GM21423 (cell line): ENCODE data around the gene AZGP1.
A peak's percentile ranks its signal among the peaks of the same experiment; 100 is the strongest.
"Not testable (repeated sequence)": the region's sequence is repeated elsewhere in the genome, so short reads cannot be mapped to it uniquely, and the experiment has no call there.

Source experiments
- ATAC-seq: cut with Tn5 transposase; IDR thresholded peaks from one replicate; pipeline ENCODE4 v1.9.1; 2021; ENCODE audit warnings: mild to moderate bottlenecking, moderate library complexity; ENCODE audit not compliant: unreplicated experiment

The AZGP1 gene

DNA sequence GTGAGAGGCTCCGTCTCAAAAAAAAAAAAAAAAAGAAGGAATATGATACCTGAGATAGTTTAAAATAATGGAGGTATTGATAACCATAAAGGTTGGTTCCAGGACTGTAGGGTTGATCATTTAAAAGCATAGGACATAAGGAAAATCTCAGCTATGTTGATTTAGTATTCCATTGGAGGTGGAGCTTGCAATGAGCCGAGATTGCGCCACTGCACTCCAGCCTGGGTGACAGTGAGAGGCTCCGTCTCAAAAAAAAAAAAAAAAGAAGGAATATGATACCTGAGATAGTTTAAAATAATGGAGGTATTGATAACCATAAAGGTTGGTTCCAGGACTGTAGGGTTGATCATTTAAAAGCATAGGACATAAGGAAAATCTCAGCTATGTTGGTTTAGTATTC lies 23.2 kb downstream of the AZGP1 start:
- not testable (repeated sequence) for ATAC-seq

DNA sequence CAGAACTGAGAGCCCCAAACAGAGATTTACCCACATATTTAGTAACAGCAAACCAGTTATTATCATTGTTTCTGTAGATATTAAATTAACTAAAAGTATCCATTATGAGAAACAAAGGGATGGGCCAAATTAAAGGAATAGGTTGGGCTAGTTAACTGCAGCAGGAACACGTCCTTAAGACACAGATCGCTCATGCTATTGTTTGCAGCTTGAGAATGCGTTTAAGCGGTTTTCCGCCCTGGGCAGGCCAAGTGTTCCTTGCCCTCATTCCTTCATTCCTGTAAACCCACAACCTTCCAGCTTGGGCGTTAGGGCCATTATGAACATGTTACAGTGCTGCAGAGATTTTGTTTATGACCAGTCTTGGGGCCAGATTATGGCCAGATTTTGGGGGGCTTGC lies 25.0 kb downstream of the AZGP1 start:
- ATAC-seq, result not testable (repeated sequence)

DNA sequence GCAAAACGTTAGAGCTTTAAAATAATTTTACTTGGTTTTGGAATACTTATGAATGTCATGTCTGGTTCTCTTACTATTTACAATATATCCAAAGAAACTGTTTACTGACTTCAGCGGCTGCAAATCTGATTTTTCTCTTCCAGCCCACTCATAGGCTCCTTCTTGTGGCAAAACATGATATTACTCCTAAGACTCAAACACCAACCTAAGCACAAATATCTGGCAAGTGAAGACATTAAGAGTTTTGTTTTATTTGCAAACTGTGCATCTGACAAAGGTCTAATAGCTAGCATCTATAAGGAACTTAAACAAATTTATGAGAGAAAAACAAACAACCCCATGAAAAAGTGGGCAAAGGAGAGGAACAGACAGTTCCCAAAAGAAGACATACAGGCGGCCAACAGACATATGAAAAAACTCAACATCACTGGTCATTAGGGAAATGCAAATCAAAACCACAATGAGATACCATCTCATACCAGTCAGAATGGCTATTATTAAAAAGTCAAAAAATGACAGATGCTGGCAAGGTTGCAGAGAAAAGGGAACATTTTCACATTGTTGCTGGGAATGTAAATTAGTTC lies 26.1 kb downstream of the AZGP1 start:
- no peak for ATAC-seq

DNA sequence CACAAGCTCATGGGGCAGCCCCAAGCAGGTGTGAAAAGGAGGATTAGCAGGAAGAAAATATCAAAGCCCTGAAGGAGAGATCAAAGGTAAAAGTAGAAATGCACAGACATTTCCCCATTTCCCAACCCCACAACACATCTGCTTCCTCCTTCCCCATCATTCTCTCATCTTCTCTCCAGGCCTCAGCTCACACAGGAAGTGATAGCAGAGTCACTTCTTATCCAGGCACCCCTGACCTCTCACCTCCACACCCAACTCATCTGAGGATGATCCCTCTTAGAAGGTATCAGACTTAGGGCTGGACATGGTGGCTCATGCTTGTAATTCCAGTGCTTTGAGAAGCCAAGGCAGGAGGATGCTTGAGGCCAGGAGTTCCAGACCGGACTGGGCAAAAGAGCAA lies 28.2 kb downstream of the AZGP1 start:
- ATAC-seq, result no peak

DNA sequence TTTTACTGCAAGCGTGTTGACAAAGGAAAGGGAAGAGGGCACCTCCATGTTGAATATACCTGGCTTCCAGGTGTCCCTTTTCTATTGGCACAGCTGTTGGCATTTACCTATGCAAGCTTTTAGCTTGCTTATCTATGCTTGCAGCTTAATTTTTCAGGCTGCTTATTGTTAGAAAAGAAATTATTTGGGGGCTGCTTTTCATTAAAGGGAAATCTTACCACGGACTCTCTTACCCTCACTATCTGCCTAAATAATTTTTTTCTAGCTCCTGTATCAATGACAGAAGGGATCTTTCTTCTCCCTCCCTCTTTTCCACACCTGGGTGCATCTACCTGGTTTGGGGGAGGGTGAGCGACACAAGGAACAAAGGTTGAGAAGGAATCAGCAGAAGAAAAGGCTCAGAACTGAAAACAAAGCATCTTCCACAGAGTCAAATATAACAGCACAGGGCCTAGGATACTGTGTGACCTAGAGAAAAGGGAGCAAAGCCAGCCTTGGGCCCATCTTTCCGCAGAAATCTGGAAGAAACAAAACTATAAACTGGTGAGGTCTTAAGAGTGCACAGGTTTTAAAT lies 31.2 kb downstream of the AZGP1 start:
- ATAC-seq, result no peak

DNA sequence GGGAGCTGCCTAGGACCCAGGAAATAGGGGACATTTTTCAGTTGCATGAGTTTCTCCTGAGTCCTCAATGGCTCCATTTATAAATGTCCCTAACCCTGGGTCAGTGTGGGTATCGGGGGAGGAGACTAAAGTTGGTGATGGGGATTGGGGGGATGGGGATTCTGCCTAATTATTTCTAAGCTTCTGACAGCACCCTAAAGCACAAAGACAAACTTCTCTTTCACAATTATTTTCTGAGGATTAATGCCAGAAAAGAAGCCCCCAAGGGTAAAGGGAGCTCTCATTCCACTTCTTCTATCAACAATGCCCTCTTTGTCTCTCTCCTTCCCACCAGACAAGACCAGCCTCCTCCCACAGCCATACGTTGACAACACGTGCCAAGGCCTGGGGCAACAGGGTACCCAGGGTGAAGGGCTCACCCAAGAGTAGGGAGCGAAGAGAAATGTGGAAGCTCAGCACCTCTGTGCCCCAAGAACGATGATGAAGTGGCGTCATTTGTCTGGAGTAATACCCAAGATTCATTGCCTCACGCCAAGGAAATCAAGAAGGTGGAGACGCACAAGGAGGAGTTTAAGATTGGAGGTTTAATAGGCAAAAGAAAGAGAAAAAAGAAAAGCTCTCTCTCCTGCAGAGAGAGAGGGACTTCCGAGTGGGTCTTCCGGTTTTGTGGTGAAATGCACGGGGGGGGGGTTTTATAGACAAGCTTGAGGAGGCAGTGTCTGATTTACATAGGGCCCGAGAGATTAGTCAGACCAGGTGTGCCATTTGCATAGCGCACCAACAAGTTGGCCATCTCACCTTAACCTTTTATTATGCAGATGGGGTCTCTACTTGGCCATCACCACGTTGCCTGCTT lies 32.0 kb downstream of the AZGP1 start:
- ATAC-seq, result no peak

DNA sequence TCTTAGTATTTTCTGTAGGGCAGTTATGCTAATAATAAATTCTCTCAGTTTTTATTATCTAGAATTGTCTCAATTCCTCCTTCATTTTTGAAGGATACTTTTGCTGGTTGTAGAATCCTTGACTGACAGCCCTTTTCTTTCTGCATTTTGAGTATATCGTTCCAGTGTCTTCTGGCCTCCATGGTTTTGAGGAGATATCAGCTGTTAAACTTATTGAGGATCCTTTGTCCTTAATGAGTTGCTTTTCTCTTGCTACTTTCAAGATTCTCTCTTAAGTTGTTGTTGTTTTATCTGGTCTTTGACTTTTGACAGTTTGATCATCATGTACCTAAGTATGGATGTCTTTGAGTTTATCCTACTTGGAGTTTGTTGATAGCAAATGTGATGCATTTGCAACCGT lies 37.5 kb downstream of the AZGP1 start:
- no peak for ATAC-seq

DNA sequence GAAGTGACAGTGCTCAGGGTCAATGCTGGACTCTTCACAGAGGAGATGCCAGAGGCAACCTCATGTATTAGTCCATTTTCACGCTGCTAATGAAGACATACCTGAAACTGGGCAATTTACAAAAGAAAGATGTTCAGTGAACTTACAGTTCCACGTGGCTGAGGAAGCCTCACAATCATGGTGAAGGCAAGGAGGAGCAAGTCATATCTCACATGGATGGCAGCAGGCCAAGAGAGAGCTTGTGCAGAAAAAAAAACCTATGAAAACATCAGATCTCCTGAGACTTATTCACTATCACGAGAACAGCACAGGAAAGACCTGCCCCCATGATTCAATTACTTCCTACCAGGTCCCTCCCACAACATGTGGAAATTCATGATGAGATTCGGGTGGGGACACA lies 40.8 kb downstream of the AZGP1 start:
- ATAC-seq, result not testable (repeated sequence)

DNA sequence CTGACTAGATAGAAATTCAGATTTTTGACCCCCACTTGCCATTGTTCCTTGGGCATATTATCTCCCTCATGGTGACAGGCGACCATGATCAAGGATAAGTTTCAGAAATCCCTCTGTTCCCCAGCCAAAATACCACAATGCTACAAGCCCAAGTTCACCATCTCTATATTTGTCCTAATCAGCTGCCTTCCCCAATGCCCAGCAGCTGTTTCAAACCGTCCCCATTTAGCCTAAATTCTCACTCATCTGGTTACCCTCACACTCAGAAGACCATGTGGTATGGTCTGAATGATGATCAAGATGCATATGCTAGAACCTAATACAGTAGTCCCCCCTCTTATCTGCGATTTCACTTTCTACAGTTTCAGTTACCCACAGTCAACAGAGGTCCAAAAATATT lies 45.5 kb downstream of the AZGP1 start:
- ATAC-seq, result no peak

DNA sequence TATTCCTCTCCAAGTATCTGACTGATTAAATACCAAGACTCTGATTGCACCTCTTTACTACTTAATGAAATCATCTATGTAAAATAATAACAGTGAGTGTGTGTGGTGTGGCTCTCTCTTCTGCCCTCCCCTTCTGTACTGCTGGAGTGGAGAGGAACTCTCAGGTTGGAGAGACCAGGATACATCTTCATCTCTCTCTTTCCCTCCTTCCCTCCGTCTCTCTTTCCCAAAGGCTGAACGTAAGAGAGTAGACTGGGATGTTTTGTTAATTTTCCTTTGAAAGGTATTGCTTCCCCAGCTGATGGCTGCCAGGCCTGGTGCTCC lies 46.1 kb downstream of the AZGP1 start:
- ATAC-seq, result no peak

DNA sequence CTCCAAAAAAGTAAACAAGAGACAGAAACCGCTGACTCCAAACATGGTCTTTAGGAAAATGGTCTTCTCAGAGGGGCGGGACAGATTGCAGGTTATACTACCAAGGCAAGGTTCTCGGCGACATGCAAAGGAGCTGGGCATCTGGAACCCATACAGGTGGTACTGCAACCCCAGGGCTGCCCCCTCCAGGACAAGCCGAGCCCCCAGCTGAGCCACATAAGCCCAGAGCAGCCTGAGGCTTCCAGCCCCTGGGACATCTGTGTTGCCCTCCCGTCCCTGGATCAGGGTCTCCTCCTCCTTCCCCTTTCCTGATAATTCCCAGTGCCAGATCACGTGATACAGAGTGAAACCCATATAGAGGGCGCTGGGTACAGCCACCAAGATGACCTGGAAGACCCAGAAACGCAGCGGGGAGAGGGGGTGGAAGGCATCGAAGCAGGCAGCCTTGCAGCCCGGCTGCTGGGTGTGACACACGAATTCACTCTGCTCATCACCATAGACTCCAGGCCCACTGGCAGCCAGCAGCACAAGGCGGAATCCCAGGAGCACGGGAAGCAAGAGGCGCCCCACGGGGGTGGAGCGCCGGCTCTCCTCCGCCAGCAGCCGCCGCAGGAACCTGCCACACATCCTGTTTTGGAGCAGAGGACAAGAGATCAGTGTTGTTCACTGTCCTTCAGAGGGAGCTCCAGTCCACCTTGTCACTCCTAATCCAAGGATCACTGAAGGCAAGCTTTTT lies 46.7 kb downstream of the AZGP1 start, which contains the start of gene GJC3:
Gene GJC3 (minus strand): TSS at position 627 of the 736 bp plus-strand sequence. CDS start 0 bp downstream, at position 627.
- no peak for ATAC-seq

DNA sequence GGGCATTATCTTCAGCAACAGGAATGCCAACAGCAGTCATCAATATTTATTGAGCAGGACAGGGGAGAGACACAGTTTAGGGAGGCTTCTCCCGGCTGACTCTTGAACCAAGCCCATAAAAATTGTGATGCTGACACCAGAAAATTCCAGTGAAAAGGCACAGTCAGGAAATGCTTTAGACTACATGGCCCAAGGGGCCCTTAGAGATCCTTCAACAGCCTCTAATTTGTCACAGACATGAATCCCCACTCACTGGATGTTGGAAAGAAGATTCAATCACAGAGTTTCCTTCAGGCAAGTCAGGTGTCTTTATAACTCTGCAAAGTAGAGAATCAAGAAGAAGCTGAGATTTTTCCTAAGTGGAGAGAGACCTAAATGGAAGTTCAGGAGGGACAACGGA lies 47.6 kb downstream of the AZGP1 start:
- ATAC-seq, result no peak

DNA sequence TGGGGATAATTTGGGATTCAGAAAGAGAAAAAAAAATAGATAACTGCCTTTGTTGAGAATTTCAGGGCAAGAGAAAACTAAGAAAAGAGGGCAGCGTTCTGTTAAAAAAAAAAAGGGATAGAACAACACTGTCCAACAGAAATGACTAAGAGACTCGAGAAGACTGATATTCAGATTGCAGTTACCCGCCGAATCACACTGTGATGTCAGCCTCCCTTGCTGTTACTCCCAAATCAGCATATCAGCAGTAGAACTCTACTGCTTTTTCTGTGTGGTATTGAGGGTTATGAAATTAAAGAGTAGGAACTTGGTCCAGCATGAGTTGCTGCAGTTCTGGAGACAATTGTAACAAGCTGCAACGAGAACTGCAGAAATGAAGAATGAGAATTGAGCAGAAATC lies 48.3 kb downstream of the AZGP1 start:
- no peak for ATAC-seq

DNA sequence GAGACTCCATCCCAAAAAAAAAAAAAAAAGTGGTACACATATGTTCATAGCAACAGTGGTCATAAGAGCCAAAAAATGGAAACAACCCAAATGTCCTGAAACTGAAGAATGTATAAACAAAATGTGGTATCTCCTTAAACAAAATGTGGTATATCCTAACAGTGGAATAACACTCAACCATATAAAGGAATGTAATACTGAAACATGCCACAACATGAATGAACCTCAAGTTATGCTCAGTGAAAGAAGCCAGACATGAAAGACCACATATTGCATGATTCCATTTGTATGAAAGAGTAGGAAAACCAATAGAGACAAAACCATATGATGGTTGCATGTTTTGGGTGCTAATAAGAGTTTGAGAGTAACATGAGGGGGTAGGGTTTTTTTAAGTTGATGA lies 49.5 kb downstream of the AZGP1 start:
- ATAC-seq, result no peak

DNA sequence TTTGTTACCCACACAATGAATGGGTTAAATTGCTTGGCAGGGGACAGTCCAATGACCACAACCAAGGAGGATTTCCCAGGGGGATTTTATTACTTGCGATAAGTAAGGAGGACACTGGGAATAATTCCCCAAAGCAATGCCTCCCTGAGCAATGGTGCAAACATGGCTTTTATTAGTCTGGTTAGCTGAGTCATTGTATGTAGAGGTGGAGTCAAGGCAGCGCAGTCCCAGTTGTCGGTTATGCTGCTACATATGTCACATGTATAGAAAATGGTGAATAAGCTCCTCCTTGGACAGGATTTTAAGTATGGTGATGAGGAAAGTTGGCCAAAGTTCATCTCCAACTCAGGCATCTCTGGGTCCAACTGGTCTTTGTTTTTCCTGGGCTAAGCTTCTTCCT lies 52.6 kb downstream of the AZGP1 start:
- no peak for ATAC-seq

DNA sequence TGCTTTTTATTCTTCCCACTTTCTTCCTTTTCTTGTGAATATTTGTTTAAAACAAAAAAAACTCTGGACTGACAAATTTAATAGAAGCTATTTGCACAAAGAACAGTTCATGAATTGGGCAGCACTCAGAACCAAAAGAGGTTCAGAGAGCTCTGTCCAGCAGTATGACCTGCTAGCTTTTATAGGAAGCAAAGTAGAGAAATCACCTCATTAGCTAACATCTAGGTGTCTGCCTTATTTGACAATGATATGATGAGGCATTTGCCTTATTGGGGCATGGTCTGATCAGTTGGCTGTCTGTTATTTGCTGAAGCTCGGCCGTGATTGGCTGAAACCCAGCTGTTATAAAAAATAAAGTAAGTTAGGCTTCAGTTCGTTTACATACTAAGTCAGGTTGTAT lies 55.7 kb downstream of the AZGP1 start:
- ATAC-seq, result no peak

DNA sequence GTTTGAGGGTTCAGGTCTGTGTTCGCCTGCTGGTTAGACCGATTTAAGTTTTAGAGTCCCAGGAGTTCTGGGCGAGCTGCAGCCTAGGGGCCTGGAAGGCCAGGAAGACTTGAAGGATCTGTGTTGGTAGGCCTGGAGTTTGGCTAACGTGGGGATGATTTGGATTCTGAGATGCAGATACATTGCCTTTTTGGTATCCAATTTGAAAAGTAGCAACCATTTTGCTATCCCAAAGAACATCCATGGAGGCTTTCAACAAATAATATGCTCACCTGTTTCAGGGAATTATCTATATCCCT lies 56.1 kb downstream of the AZGP1 start:
- no peak for ATAC-seq

DNA sequence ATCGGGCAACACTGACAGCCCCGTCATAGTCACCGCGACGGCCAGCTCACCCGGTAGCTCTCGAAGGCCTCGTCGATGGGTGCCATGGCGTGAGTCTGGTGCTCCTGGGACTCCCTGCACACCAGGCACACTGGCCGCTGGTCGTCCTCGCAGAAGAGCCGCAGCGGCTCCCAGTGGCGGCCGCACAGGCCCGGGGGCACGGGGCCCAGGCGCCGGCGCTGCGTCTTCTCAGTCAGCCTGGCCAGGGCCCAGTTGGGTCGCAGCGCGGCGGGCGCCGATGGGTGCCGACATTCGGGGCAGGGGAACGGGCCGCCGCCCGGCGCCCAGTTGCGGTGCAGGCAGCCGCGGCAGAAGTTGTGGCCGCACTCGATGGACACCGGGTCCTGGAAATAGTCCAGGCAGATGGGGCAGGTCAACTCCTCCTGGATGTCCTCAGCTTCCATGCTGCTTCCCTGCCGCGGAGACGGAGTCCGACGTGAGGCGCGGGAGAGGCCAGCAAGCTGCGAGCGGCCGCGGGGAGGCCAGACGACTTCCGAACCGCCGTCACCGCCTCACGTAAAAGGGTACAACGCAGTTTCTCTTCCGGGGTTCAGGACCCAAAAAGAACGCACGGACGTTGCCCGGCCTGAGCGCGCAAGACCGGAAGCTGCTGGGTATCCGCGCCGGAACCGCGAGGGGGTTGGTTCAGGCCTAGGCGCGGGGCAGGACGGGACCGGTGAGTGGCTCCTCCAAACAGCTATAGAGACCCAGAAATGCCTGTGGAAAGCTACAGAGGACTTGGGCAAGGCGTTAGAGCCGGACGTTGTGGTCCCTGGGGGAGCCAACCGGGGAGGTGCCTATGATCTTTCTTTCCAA lies 56.6 kb downstream of the AZGP1 start, which contains the start of gene TRIM4:
Gene TRIM4 (minus strand): TSS at position 572 of the 855 bp plus-strand sequence. CDS start 129 bp downstream, at position 443.
- ATAC-seq, result peak; percentile 95
